ENCODE results near the gene XKR7. TPM values are rescaled to one million over a fixed set of nuclear protein-coding genes. Genes with fewer than 3 reads are reported as not detected.
A peak's percentile ranks its signal among the peaks of the same experiment; 100 is the strongest.

The XKR7 gene
- total RNA-seq, 1 experiment from 2014 or later: 1.3 TPM

DNA sequence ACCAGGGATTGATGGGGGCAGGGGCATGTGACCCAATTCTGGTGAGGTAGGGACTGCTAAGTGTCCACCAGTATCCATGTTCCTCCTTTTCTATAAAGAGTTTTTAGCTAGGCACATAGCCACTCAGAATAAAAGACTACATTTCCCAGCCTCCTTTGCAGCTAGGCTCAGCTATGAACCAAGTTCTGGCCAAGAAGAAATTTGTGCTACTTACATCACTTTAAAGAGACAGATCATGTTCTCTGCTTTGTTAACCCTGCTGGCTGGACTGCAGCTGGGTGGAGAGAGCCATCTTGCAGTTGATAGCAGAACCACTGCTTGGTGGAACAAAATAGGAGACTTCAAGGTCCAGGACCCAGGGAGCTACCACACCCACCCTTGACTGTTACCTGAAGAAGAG lies 37.0 kb downstream of the XKR7 start:
- no peak overlapping the region for H3K27ac ChIP-seq (ENCODE audit: insufficient read length, low read depth, low read length)
- no peak overlapping the region for H3K4me2 ChIP-seq (ENCODE audit: insufficient read depth, insufficient read length, low read length)
- peaks cover 2% of the 10 kb centered on the region; the same call in 1 of the 2 replicates for H3K4me1 ChIP-seq (ENCODE audit: insufficient read depth, low read length)
- no peaks in the 10 kb centered on the region; a peak in 1 of 5 replicates for H3K9me3 Mint-ChIP-seq
- H3K27me3 Mint-ChIP-seq (ENCODE audit: low read depth): peaks cover 11% of the 10 kb centered on the region
- H3K27ac Mint-ChIP-seq: peak overlapping the region in 1 of 3 experiments; percentile 18; a peak in 1 of 7 replicates
- H2AK5ac ChIP-seq (ENCODE audit: insufficient read length, low read length): no peak overlapping the region
- no peak overlapping the region for H3T11ph ChIP-seq (ENCODE audit: low read length)
- H3K4ac ChIP-seq (ENCODE audit: low read depth, low read length): no peak overlapping the region
- H2BK15ac ChIP-seq (ENCODE audit: low read depth, low read length): no peak overlapping the region
- H4K8ac ChIP-seq (replicated peaks; ENCODE audit: insufficient read length, low read depth, low read length): no peak overlapping the region
- no peak for DNase-seq
- no peaks in the 10 kb centered on the region for H4K20me1 ChIP-seq (ENCODE audit: control insufficient read depth, insufficient read depth, insufficient read length)
- no peak overlapping the region for H3K23ac ChIP-seq (ENCODE audit: insufficient read length, low read depth, low read length)
- no peak overlapping the region for H3K14ac ChIP-seq (ENCODE audit: insufficient read depth, low read length)
- H3K4me3 Mint-ChIP-seq: no peak overlapping the region
- no peak overlapping the region for H2BK5ac ChIP-seq (ENCODE audit: insufficient read length, low read length)
- no peak overlapping the region for H4K5ac ChIP-seq (ENCODE audit: insufficient read length, low read depth, low read length)
- H2BK12ac ChIP-seq (ENCODE audit: insufficient read length, low read depth, low read length): no peak overlapping the region
- H3K9me3 ChIP-seq (ENCODE audit: control insufficient read depth, low read depth, low read length): no peaks in the 10 kb centered on the region
- no peak overlapping the region for H3K9ac ChIP-seq (ENCODE audit: extremely low read depth, insufficient read length, low read length)
- no peaks in the 10 kb centered on the region for H3K36me3 Mint-ChIP-seq (ENCODE audit: insufficient read depth in 1 of 3, low read depth in 3 of 3)
- peaks cover 32 to 37% of the 10 kb centered on the region in 2 experiments for H3K4me1 Mint-ChIP-seq
- H3K27me3 ChIP-seq (ENCODE audit: insufficient read depth, low read length): no peaks in the 10 kb centered on the region
- no peak overlapping the region for H2BK20ac ChIP-seq (ENCODE audit: low read depth, low read length, poor library complexity, severe bottlenecking)
- TF ChIP-seq, protein P1, sequence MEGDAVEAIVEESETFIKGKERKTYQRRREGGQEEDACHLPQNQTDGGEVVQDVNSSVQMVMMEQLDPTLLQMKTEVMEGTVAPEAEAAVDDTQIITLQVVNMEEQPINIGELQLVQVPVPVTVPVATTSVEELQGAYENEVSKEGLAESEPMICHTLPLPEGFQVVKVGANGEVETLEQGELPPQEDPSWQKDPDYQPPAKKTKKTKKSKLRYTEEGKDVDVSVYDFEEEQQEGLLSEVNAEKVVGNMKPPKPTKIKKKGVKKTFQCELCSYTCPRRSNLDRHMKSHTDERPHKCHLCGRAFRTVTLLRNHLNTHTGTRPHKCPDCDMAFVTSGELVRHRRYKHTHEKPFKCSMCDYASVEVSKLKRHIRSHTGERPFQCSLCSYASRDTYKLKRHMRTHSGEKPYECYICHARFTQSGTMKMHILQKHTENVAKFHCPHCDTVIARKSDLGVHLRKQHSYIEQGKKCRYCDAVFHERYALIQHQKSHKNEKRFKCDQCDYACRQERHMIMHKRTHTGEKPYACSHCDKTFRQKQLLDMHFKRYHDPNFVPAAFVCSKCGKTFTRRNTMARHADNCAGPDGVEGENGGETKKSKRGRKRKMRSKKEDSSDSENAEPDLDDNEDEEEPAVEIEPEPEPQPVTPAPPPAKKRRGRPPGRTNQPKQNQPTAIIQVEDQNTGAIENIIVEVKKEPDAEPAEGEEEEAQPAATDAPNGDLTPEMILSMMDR (conservative IDR thresholded peaks at IDR 0.05): no peak
- H3K56ac ChIP-seq (ENCODE audit: insufficient read length, low read depth, low read length): no peak overlapping the region
- H3K18ac ChIP-seq (ENCODE audit: insufficient read length, low read depth, low read length): no peak overlapping the region
- H2AFZ ChIP-seq (ENCODE audit: low read length): no peak overlapping the region
- no peak overlapping the region for H4K91ac ChIP-seq (ENCODE audit: insufficient read length, low read depth, low read length)
- no peaks in the 10 kb centered on the region for H3K79me2 ChIP-seq (ENCODE audit: insufficient read depth, low read length)
- no peak overlapping the region for H2BK120ac ChIP-seq (ENCODE audit: low read depth, low read length, poor library complexity, severe bottlenecking)
- H3K79me1 ChIP-seq (ENCODE audit: insufficient read depth, low read depth, low read length, poor library complexity, severe bottlenecking): no peaks in the 10 kb centered on the region
- no peaks in the 10 kb centered on the region for H3K23me2 ChIP-seq (ENCODE audit: insufficient read length, low read depth, low read length, poor library complexity, severe bottlenecking)

All from H9 (cell line).